Stimulated activated naive B cell treated with anti-CD40 and anti-IgM and Interleukin-4, amounts not matched to agents 10 μg/mL and 1 μg/mL and 100 μg/mL, for 72 hours (primary cell): ENCODE data around the gene SMIM3.

ENCODE experiments used
- ATAC-seq, 2 donors: fragments of 150-1000 bp; cut with Tn5 transposase; replicated peaks; 2 replicates each; pipeline ENCODE4 v1.10.0; 2021; ENCODE audit warnings: moderate library complexity in 1 of 2
- DNase-seq: peaks from one replicate; pipeline ENCODE4 v3.0.0; 2021
- H3K27ac Mint-ChIP-seq: one replicate; pipeline ENCODE4 v1.8.0; 2022; ENCODE audit warnings: mild to moderate bottlenecking, mixed read lengths
- H3K27me3 Mint-ChIP-seq, 2 donors: one replicate each; pipeline ENCODE4 v1.8.0; 2022; ENCODE audit warnings: mixed read lengths in 2 of 2
- H3K36me3 Mint-ChIP-seq, 2 donors: one replicate each; pipeline ENCODE4 v1.8.0; 2022; ENCODE audit warnings: mixed read lengths in 2 of 2, mild to moderate bottlenecking in 1 of 2
- H3K4me1 Mint-ChIP-seq, 2 donors: one replicate each; pipeline ENCODE4 v1.8.0; 2022; ENCODE audit warnings: mixed read lengths in 2 of 2, mild to moderate bottlenecking in 1 of 2
- H3K4me3 Mint-ChIP-seq, 2 donors: one replicate each; pipeline ENCODE4 v1.8.0; 2022; ENCODE audit warnings: mild to moderate bottlenecking in 2 of 2, mixed read lengths in 2 of 2, moderate library complexity in 1 of 2
- H3K9me3 Mint-ChIP-seq, 2 donors: one replicate each; pipeline ENCODE4 v1.8.0; 2022; ENCODE audit warnings: mixed read lengths in 2 of 2, mild to moderate bottlenecking in 1 of 2

Gene SMIM3

GRCh38 chr5:150779397-150780186 is 1.0 kb downstream of the SMIM3 start:
- H3K27ac Mint-ChIP-seq = peak overlapping the region; percentile 96
- peaks cover 21 to 43% of the 10 kb centered on the region in 2 donors for H3K36me3 Mint-ChIP-seq
- H3K4me3 Mint-ChIP-seq = peak overlapping the region; percentile 85 to 96
- H3K4me1 Mint-ChIP-seq = peaks cover 44 to 67% of the 10 kb centered on the region in 2 donors
- no peaks in the 10 kb centered on the region for H3K9me3 Mint-ChIP-seq
- DNase-seq = no peak
- peak; percentile 16 to 26 for ATAC-seq
- H3K27me3 Mint-ChIP-seq = peaks cover 37 to 42% of the 10 kb centered on the region in 2 donors

- H3K36me3 Mint-ChIP-seq = peaks cover 21 to 46% of the 10 kb centered on the region in 2 donors
- DNase-seq = peak; percentile 73
- H3K27me3 Mint-ChIP-seq = peaks cover 41 to 42% of the 10 kb centered on the region in 2 donors
- peaks cover 45 to 71% of the 10 kb centered on the region in 2 donors for H3K4me1 Mint-ChIP-seq
- H3K4me3 Mint-ChIP-seq = peak overlapping the region; percentile 85 to 96
- no peaks in the 10 kb centered on the region for H3K9me3 Mint-ChIP-seq
- peak; percentile 79 to 81 for ATAC-seq
- peak overlapping the region; percentile 20 for H3K27ac Mint-ChIP-seq
Measured at GRCh38 chr5:150780187-150780692, 1.7 kb downstream of the SMIM3 start.

- H3K27ac Mint-ChIP-seq = peak overlapping the region; percentile 20
- H3K27me3 Mint-ChIP-seq = peaks cover 38 to 39% of the 10 kb centered on the region in 2 donors
- no peak for DNase-seq
- peak overlapping the region in 1 of 2 donors; percentile 96 for H3K4me3 Mint-ChIP-seq
- peaks cover 45 to 71% of the 10 kb centered on the region in 2 donors for H3K4me1 Mint-ChIP-seq
- peak in 1 of 2 donors; percentile 1 for ATAC-seq
- peaks cover 0 to 1% of the 10 kb centered on the region in 2 donors for H3K9me3 Mint-ChIP-seq
- peaks cover 22 to 47% of the 10 kb centered on the region in 2 donors for H3K36me3 Mint-ChIP-seq
Measured at GRCh38 chr5:150780816-150781221, 2.3 kb downstream of the SMIM3 start.

- H3K9me3 Mint-ChIP-seq = peaks cover 2 to 4% of the 10 kb centered on the region in 2 donors
- peaks cover 45 to 71% of the 10 kb centered on the region in 2 donors for H3K4me1 Mint-ChIP-seq
- ATAC-seq = no peak
- peaks cover 23 to 50% of the 10 kb centered on the region in 2 donors for H3K36me3 Mint-ChIP-seq
- peaks cover 37 to 39% of the 10 kb centered on the region in 2 donors for H3K27me3 Mint-ChIP-seq
- H3K27ac Mint-ChIP-seq = peak overlapping the region; percentile 65
- no peak for DNase-seq
- H3K4me3 Mint-ChIP-seq = peak overlapping the region in 1 of 2 donors; percentile 20
Measured at GRCh38 chr5:150781706-150782614, 3.4 kb downstream of the SMIM3 start.

GRCh38 chr5:150782850-150783249 is 4.3 kb downstream of the SMIM3 start:
- H3K4me1 Mint-ChIP-seq = peaks cover 41 to 67% of the 10 kb centered on the region in 2 donors
- H3K27ac Mint-ChIP-seq = peak overlapping the region; percentile 26
- peaks cover 35 to 36% of the 10 kb centered on the region in 2 donors for H3K27me3 Mint-ChIP-seq
- peaks cover 23 to 55% of the 10 kb centered on the region in 2 donors for H3K36me3 Mint-ChIP-seq
- peaks cover 2 to 4% of the 10 kb centered on the region in 2 donors for H3K9me3 Mint-ChIP-seq
- DNase-seq (no peak), ATAC-seq (no peak)
- no peak overlapping the region for H3K4me3 Mint-ChIP-seq

GRCh38 chr5:150783422-150783928 is 4.9 kb downstream of the SMIM3 start:
- no peak for DNase-seq
- Mint-ChIP-seq H3K36me3 (peaks cover 20 to 55% of the 10 kb centered on the region in 2 donors), H3K9me3 (peaks cover 2 to 4% of the 10 kb centered on the region in 2 donors), H3K27ac (peak overlapping the region; percentile 42), H3K4me1 (peaks cover 40 to 61% of the 10 kb centered on the region in 2 donors), H3K27me3 (peaks cover 30 to 31% of the 10 kb centered on the region in 2 donors), H3K4me3 (peak overlapping the region; percentile 6 to 36)
- peak; percentile 40 to 42 for ATAC-seq

GRCh38 chr5:150785950-150786349 is 7.4 kb downstream of the SMIM3 start:
- DNase-seq (no peak), ATAC-seq (no peak)
- H3K27ac Mint-ChIP-seq = no peak overlapping the region
- H3K9me3 Mint-ChIP-seq = peaks cover 2 to 4% of the 10 kb centered on the region in 2 donors
- peaks cover 26 to 31% of the 10 kb centered on the region in 2 donors for H3K27me3 Mint-ChIP-seq
- H3K36me3 Mint-ChIP-seq = peaks cover 15 to 41% of the 10 kb centered on the region in 2 donors
- H3K4me3 Mint-ChIP-seq = no peak overlapping the region
- H3K4me1 Mint-ChIP-seq = peaks cover 32 to 55% of the 10 kb centered on the region in 2 donors

GRCh38 chr5:150786876-150787275 is 8.3 kb downstream of the SMIM3 start:
- H3K36me3 Mint-ChIP-seq = peaks cover 7 to 32% of the 10 kb centered on the region in 2 donors
- DNase-seq (no peak), ATAC-seq (no peak)
- no peak overlapping the region for H3K4me3 Mint-ChIP-seq
- peaks cover 2 to 4% of the 10 kb centered on the region in 2 donors for H3K9me3 Mint-ChIP-seq
- peaks cover 25 to 29% of the 10 kb centered on the region in 2 donors for H3K27me3 Mint-ChIP-seq
- H3K27ac Mint-ChIP-seq = no peak overlapping the region
- H3K4me1 Mint-ChIP-seq = peaks cover 24 to 51% of the 10 kb centered on the region in 2 donors

GRCh38 chr5:150787656-150788055 is 9.1 kb downstream of the SMIM3 start:
- peaks cover 2 to 4% of the 10 kb centered on the region in 2 donors for H3K9me3 Mint-ChIP-seq
- H3K27me3 Mint-ChIP-seq = peaks cover 22 to 25% of the 10 kb centered on the region in 2 donors
- H3K4me1 Mint-ChIP-seq = peaks cover 21 to 44% of the 10 kb centered on the region in 2 donors
- H3K4me3 Mint-ChIP-seq = no peak overlapping the region
- H3K27ac Mint-ChIP-seq = no peak overlapping the region
- DNase-seq (no peak), ATAC-seq (no peak)
- H3K36me3 Mint-ChIP-seq = peaks cover 3 to 25% of the 10 kb centered on the region in 2 donors

GRCh38 chr5:150788977-150789376 is 10.4 kb downstream of the SMIM3 start:
- ATAC-seq (no peak), DNase-seq (no peak)
- peaks cover 17 to 41% of the 10 kb centered on the region in 2 donors for H3K4me1 Mint-ChIP-seq
- no peak overlapping the region for H3K4me3 Mint-ChIP-seq
- no peak overlapping the region for H3K27ac Mint-ChIP-seq
- H3K36me3 Mint-ChIP-seq = peaks cover 12 to 18% of the 10 kb centered on the region in 2 donors
- peaks cover 2 to 4% of the 10 kb centered on the region in 2 donors for H3K9me3 Mint-ChIP-seq
- peaks cover 22 to 27% of the 10 kb centered on the region in 2 donors for H3K27me3 Mint-ChIP-seq

- H3K27me3 Mint-ChIP-seq = peaks cover 25 to 26% of the 10 kb centered on the region in 2 donors
- DNase-seq = no peak
- H3K9me3 Mint-ChIP-seq = peaks cover 2 to 4% of the 10 kb centered on the region in 2 donors
- ATAC-seq = no peak
- peak overlapping the region in 1 of 2 donors; percentile 55 for H3K4me3 Mint-ChIP-seq
- H3K36me3 Mint-ChIP-seq = peaks cover 13 to 16% of the 10 kb centered on the region in 2 donors
- no peak overlapping the region for H3K27ac Mint-ChIP-seq
- peaks cover 15 to 37% of the 10 kb centered on the region in 2 donors for H3K4me1 Mint-ChIP-seq
Measured at GRCh38 chr5:150789450-150789849, 10.9 kb downstream of the SMIM3 start.

- Mint-ChIP-seq H3K27ac (peak overlapping the region; percentile 65), H3K9me3 (peaks cover 2 to 4% of the 10 kb centered on the region in 2 donors), H3K27me3 (peaks cover 19 to 27% of the 10 kb centered on the region in 2 donors), H3K4me1 (peaks cover 13 to 32% of the 10 kb centered on the region in 2 donors), H3K36me3 (peaks cover 13 to 14% of the 10 kb centered on the region in 2 donors), H3K4me3 (peak overlapping the region in 1 of 2 donors; percentile 55)
- ATAC-seq = peak; percentile 99 to 100
- peak; percentile 55 for DNase-seq
Measured at GRCh38 chr5:150789943-150790611, 11.5 kb downstream of the SMIM3 start.

GRCh38 chr5:150791536-150791935 is 13.0 kb downstream of the SMIM3 start:
- Mint-ChIP-seq H3K27me3 (peaks cover 13 to 22% of the 10 kb centered on the region in 2 donors), H3K4me1 (peaks cover 13 to 32% of the 10 kb centered on the region in 2 donors), H3K9me3 (no peaks in the 10 kb centered on the region), H3K36me3 (peaks cover 8 to 11% of the 10 kb centered on the region in 2 donors), H3K27ac (no peak overlapping the region), H3K4me3 (no peak overlapping the region)
- ATAC-seq = no peak
- no peak for DNase-seq
